Measurements from ENCODE around the gene SIGLEC1. TPM values are rescaled to one million over a fixed set of nuclear protein-coding genes. Genes with fewer than 3 reads are reported as not detected.

SIGLEC1 gene
- total RNA-seq, 1 donor from 2014 or later = 0.04 TPM

- no peak overlapping the region for H3K4me3 Mint-ChIP-seq
- H3K27me3 Mint-ChIP-seq (ENCODE audit: low read depth) = peaks cover 12% of the 10 kb centered on the region
- H3K36me3 Mint-ChIP-seq = peaks cover 5% of the 10 kb centered on the region
- TF ChIP-seq CTCF (IDR thresholded peaks at IDR 0.05; ENCODE audit: unreplicated experiment) = no peak
- DNase-seq (ENCODE audit: low spot score in 2 of 2, unreplicated experiment in 2 of 2) = no peak
- peaks cover 14% of the 10 kb centered on the region for H3K4me1 Mint-ChIP-seq
- no peak overlapping the region for H3K27ac Mint-ChIP-seq
- H3K9me3 Mint-ChIP-seq = no peaks in the 10 kb centered on the region
Observed at GRCh38 chr20:3739054-3739925, 26.9 kb upstream of the SIGLEC1 start.

DNA sequence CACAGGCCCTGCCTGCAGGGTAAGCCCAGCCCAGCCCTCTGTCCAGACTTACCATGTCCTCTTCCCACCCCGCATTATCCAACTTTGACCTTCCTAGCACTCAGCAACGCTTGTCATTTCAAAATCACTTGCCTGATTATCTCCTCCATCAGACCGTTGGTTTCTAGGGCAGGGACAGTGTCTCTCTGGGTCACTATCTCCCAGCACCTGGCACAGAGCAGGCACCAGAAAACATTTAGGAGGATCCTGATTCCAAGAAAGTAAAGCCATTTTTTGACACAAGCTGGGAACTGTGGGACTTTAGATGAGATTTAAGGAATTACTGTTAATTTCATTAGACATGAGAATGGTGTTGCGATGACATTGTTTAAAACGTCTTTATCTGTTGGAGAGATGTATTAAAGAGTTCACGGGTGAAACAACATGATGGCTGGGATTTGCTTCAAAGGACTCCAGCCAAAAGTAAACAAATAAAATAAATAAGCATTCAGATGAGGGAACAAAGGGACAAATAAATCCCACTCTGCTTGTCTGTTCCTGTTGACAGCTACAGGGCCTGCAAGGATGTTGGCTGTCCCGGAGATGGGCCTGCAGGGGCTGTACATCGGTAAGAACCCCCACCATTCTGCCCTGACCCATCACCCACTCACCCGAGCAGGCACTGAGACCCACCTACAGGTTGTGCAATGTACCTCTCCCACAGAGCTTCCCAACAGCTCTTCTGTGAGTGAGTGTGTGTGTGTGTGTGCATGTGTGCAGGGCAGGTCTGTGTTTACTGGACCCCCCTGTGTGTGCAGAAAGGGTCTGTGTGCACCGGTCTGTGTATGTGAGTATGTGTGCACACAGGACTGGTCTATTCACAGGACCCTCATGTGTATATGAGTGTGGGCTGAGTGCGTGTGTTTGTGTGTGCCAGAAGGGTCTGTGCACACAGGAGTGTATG, 26.0 kb upstream of the SIGLEC1 start:
- TF ChIP-seq CTCF (IDR thresholded peaks at IDR 0.05; ENCODE audit: unreplicated experiment) = no peak
- Mint-ChIP-seq H3K27ac (no peak overlapping the region), H3K27me3 (ENCODE audit: low read depth) (peaks cover 4% of the 10 kb centered on the region), H3K4me1 (peaks cover 16% of the 10 kb centered on the region), H3K36me3 (peaks cover under 1% of the 10 kb centered on the region), H3K4me3 (no peak overlapping the region), H3K9me3 (no peaks in the 10 kb centered on the region)
- DNase-seq (ENCODE audit: low spot score in 2 of 2, unreplicated experiment in 2 of 2) = no peak

GRCh38 chr20:3735768-3736167, 23.4 kb upstream of the SIGLEC1 start:
- no peak overlapping the region for H3K27ac Mint-ChIP-seq
- H3K4me3 Mint-ChIP-seq = no peak overlapping the region
- H3K9me3 Mint-ChIP-seq = no peaks in the 10 kb centered on the region
- H3K4me1 Mint-ChIP-seq = peaks cover 31% of the 10 kb centered on the region
- peaks cover 18% of the 10 kb centered on the region for H3K27me3 Mint-ChIP-seq (ENCODE audit: low read depth)
- TF ChIP-seq CTCF (IDR thresholded peaks at IDR 0.05; ENCODE audit: unreplicated experiment) = no peak
- H3K36me3 Mint-ChIP-seq = no peaks in the 10 kb centered on the region
- DNase-seq (ENCODE audit: low spot score in 2 of 2, unreplicated experiment in 2 of 2) = no peak

GRCh38 chr20:3734111-3734843, 21.9 kb upstream of the SIGLEC1 start:
- no peaks in the 10 kb centered on the region for H3K36me3 Mint-ChIP-seq
- peaks cover 24% of the 10 kb centered on the region for H3K4me1 Mint-ChIP-seq
- peaks cover 27% of the 10 kb centered on the region for H3K27me3 Mint-ChIP-seq (ENCODE audit: low read depth)
- no peak for DNase-seq (ENCODE audit: low spot score in 2 of 2, unreplicated experiment in 2 of 2)
- H3K27ac Mint-ChIP-seq = no peak overlapping the region
- no peak for TF ChIP-seq CTCF (IDR thresholded peaks at IDR 0.05; ENCODE audit: unreplicated experiment)
- no peaks in the 10 kb centered on the region for H3K9me3 Mint-ChIP-seq
- peak overlapping the region; percentile 6 for H3K4me3 Mint-ChIP-seq

All from mesothelial cell of epicardium (in vitro differentiated cells).